ENCODE results near the gene LYL1.

The LYL1 gene

GRCh38 chr19:13083008-13083404, 19.7 kb downstream of the LYL1 start:
- no CpG with 5 or more reads among the region's 7 CpGs for WGBS (ENCODE audit: insufficient coverage, insufficient read length)
- no peak for DNase-seq (ENCODE audit: low read depth, low spot score)
- H3K4me1 ChIP-seq (ENCODE audit: control insufficient read depth, insufficient read depth, low read length): peaks cover 5% of the 10 kb centered on the region
- H3K4me3 ChIP-seq (ENCODE audit: low read length): no peak overlapping the region
- no peaks in the 10 kb centered on the region for H3K9me3 ChIP-seq (ENCODE audit: control insufficient read depth, insufficient read depth, low read length)
- no peak overlapping the region for H3K27ac ChIP-seq (ENCODE audit: low read length)
- H3K27me3 ChIP-seq (ENCODE audit: control insufficient read depth, insufficient read depth, low read length): no peaks in the 10 kb centered on the region
- no peaks in the 10 kb centered on the region for H3K36me3 ChIP-seq (ENCODE audit: control insufficient read depth, insufficient read depth, low read length)

- WGBS (ENCODE audit: insufficient coverage, insufficient read length): no CpG with 5 or more reads among the region's 14 CpGs
- Histone ChIP-seq H3K27ac (ENCODE audit: low read length) (no peak overlapping the region), H3K27me3 (ENCODE audit: control insufficient read depth, insufficient read depth, low read length) (no peaks in the 10 kb centered on the region), H3K4me3 (ENCODE audit: low read length) (no peak overlapping the region), H3K4me1 (ENCODE audit: control insufficient read depth, insufficient read depth, low read length) (peaks cover 9% of the 10 kb centered on the region), H3K9me3 (ENCODE audit: control insufficient read depth, insufficient read depth, low read length) (no peaks in the 10 kb centered on the region), H3K36me3 (ENCODE audit: control insufficient read depth, insufficient read depth, low read length) (no peaks in the 10 kb centered on the region)
- no peak for DNase-seq (ENCODE audit: low read depth, low spot score)
Observed at GRCh38 chr19:13082192-13083007, 20.3 kb downstream of the LYL1 start.

- Histone ChIP-seq H3K27me3 (ENCODE audit: control insufficient read depth, insufficient read depth, low read length) (no peaks in the 10 kb centered on the region), H3K4me1 (ENCODE audit: control insufficient read depth, insufficient read depth, low read length) (peaks cover 11% of the 10 kb centered on the region), H3K9me3 (ENCODE audit: control insufficient read depth, insufficient read depth, low read length) (no peaks in the 10 kb centered on the region), H3K4me3 (ENCODE audit: low read length) (no peak overlapping the region), H3K36me3 (ENCODE audit: control insufficient read depth, insufficient read depth, low read length) (no peaks in the 10 kb centered on the region), H3K27ac (ENCODE audit: low read length) (no peak overlapping the region)
- DNase-seq (ENCODE audit: low read depth, low spot score): no peak
- no CpG with 5 or more reads among the region's 16 CpGs for WGBS (ENCODE audit: insufficient coverage, insufficient read length)
Observed at GRCh38 chr19:13079542-13079986, 23.1 kb downstream of the LYL1 start.

GRCh38 chr19:13078897-13079541, 23.6 kb downstream of the LYL1 start:
- DNase-seq (ENCODE audit: low read depth, low spot score): no peak
- Histone ChIP-seq H3K36me3 (ENCODE audit: control insufficient read depth, insufficient read depth, low read length) (no peaks in the 10 kb centered on the region), H3K4me1 (ENCODE audit: control insufficient read depth, insufficient read depth, low read length) (peaks cover 11% of the 10 kb centered on the region), H3K27ac (ENCODE audit: low read length) (no peak overlapping the region), H3K27me3 (ENCODE audit: control insufficient read depth, insufficient read depth, low read length) (no peaks in the 10 kb centered on the region), H3K4me3 (ENCODE audit: low read length) (no peak overlapping the region), H3K9me3 (ENCODE audit: control insufficient read depth, insufficient read depth, low read length) (no peaks in the 10 kb centered on the region)
- WGBS (ENCODE audit: insufficient coverage, insufficient read length): no CpG with 5 or more reads among the region's 12 CpGs

GRCh38 chr19:13078381-13078780, 24.3 kb downstream of the LYL1 start:
- Histone ChIP-seq H3K4me1 (ENCODE audit: control insufficient read depth, insufficient read depth, low read length) (peaks cover 11% of the 10 kb centered on the region), H3K4me3 (ENCODE audit: low read length) (no peak overlapping the region), H3K27ac (ENCODE audit: low read length) (no peak overlapping the region), H3K27me3 (ENCODE audit: control insufficient read depth, insufficient read depth, low read length) (no peaks in the 10 kb centered on the region), H3K36me3 (ENCODE audit: control insufficient read depth, insufficient read depth, low read length) (no peaks in the 10 kb centered on the region), H3K9me3 (ENCODE audit: control insufficient read depth, insufficient read depth, low read length) (no peaks in the 10 kb centered on the region)
- no peak for DNase-seq (ENCODE audit: low read depth, low spot score)
- no CpG with 5 or more reads among the region's 10 CpGs for WGBS (ENCODE audit: insufficient coverage, insufficient read length)

GRCh38 chr19:13077240-13077639, 25.4 kb downstream of the LYL1 start:
- no CpG with 5 or more reads among the region's 11 CpGs for WGBS (ENCODE audit: insufficient coverage, insufficient read length)
- H3K4me3 ChIP-seq (ENCODE audit: low read length): no peak overlapping the region
- peaks cover 11% of the 10 kb centered on the region for H3K4me1 ChIP-seq (ENCODE audit: control insufficient read depth, insufficient read depth, low read length)
- H3K27ac ChIP-seq (ENCODE audit: low read length): no peak overlapping the region
- DNase-seq (ENCODE audit: low read depth, low spot score): no peak
- no peaks in the 10 kb centered on the region for H3K36me3 ChIP-seq (ENCODE audit: control insufficient read depth, insufficient read depth, low read length)
- H3K9me3 ChIP-seq (ENCODE audit: control insufficient read depth, insufficient read depth, low read length): no peaks in the 10 kb centered on the region
- H3K27me3 ChIP-seq (ENCODE audit: control insufficient read depth, insufficient read depth, low read length): no peaks in the 10 kb centered on the region

- Histone ChIP-seq H3K9me3 (ENCODE audit: control insufficient read depth, insufficient read depth, low read length) (no peaks in the 10 kb centered on the region), H3K4me3 (ENCODE audit: low read length) (no peak overlapping the region), H3K4me1 (ENCODE audit: control insufficient read depth, insufficient read depth, low read length) (peaks cover 11% of the 10 kb centered on the region), H3K27me3 (ENCODE audit: control insufficient read depth, insufficient read depth, low read length) (no peaks in the 10 kb centered on the region), H3K36me3 (ENCODE audit: control insufficient read depth, insufficient read depth, low read length) (no peaks in the 10 kb centered on the region), H3K27ac (ENCODE audit: low read length) (no peak overlapping the region)
- WGBS (ENCODE audit: insufficient coverage, insufficient read length): no CpG with 5 or more reads among the region's 6 CpGs
- DNase-seq (ENCODE audit: low read depth, low spot score): no peak
Observed at GRCh38 chr19:13076787-13077186, 25.9 kb downstream of the LYL1 start.

GRCh38 chr19:13076320-13076719, 26.3 kb downstream of the LYL1 start:
- no CpG with 5 or more reads among the region's 8 CpGs for WGBS (ENCODE audit: insufficient coverage, insufficient read length)
- Histone ChIP-seq H3K9me3 (ENCODE audit: control insufficient read depth, insufficient read depth, low read length) (no peaks in the 10 kb centered on the region), H3K36me3 (ENCODE audit: control insufficient read depth, insufficient read depth, low read length) (no peaks in the 10 kb centered on the region), H3K4me1 (ENCODE audit: control insufficient read depth, insufficient read depth, low read length) (peaks cover 11% of the 10 kb centered on the region), H3K27ac (ENCODE audit: low read length) (no peak overlapping the region), H3K27me3 (ENCODE audit: control insufficient read depth, insufficient read depth, low read length) (no peaks in the 10 kb centered on the region), H3K4me3 (ENCODE audit: low read length) (no peak overlapping the region)
- no peak for DNase-seq (ENCODE audit: low read depth, low spot score)

- no peak for DNase-seq (ENCODE audit: low read depth, low spot score)
- no peaks in the 10 kb centered on the region for H3K9me3 ChIP-seq (ENCODE audit: control insufficient read depth, insufficient read depth, low read length)
- WGBS (ENCODE audit: insufficient coverage, insufficient read length): no CpG with 5 or more reads among the region's 4 CpGs
- no peak overlapping the region for H3K27ac ChIP-seq (ENCODE audit: low read length)
- H3K27me3 ChIP-seq (ENCODE audit: control insufficient read depth, insufficient read depth, low read length): no peaks in the 10 kb centered on the region
- no peaks in the 10 kb centered on the region for H3K36me3 ChIP-seq (ENCODE audit: control insufficient read depth, insufficient read depth, low read length)
- peaks cover 10% of the 10 kb centered on the region for H3K4me1 ChIP-seq (ENCODE audit: control insufficient read depth, insufficient read depth, low read length)
- H3K4me3 ChIP-seq (ENCODE audit: low read length): no peak overlapping the region
Observed at GRCh38 chr19:13074378-13074777, 28.3 kb downstream of the LYL1 start.

GRCh38 chr19:13073263-13073662, 29.4 kb downstream of the LYL1 start:
- peaks cover 6% of the 10 kb centered on the region for H3K4me1 ChIP-seq (ENCODE audit: control insufficient read depth, insufficient read depth, low read length)
- no CpG with 5 or more reads among the region's 5 CpGs for WGBS (ENCODE audit: insufficient coverage, insufficient read length)
- no peaks in the 10 kb centered on the region for H3K36me3 ChIP-seq (ENCODE audit: control insufficient read depth, insufficient read depth, low read length)
- no peaks in the 10 kb centered on the region for H3K9me3 ChIP-seq (ENCODE audit: control insufficient read depth, insufficient read depth, low read length)
- H3K4me3 ChIP-seq (ENCODE audit: low read length): no peak overlapping the region
- no peak overlapping the region for H3K27ac ChIP-seq (ENCODE audit: low read length)
- no peaks in the 10 kb centered on the region for H3K27me3 ChIP-seq (ENCODE audit: control insufficient read depth, insufficient read depth, low read length)
- DNase-seq (ENCODE audit: low read depth, low spot score): no peak

All from iPS DF 6.9 (cell line).